Activated CD4-positive, alpha-beta T cell treated with anti-CD3 and anti-CD28 coated beads for 24 hours (primary cell): ENCODE measurements around the gene FOSL2.

Experiments used
- DNase-seq, 2 donors: peaks; one replicate each; pipeline ENCODE4 v3.0.0-alpha.2; 2020; ENCODE audit warnings: low read depth in 2 of 2

Gene FOSL2

GRCh38 chr2:28374331-28374730 is 18.3 kb upstream of the FOSL2 start:
- no peak for DNase-seq

GRCh38 chr2:28375236-28375635 is 17.4 kb upstream of the FOSL2 start:
- DNase-seq: no peak

- no peak for DNase-seq
These were observed 16.7 kb upstream of the FOSL2 start for GRCh38 chr2:28375742-28376631.

GRCh38 chr2:28377195-28377816 is 15.4 kb upstream of the FOSL2 start:
- DNase-seq: no peak

GRCh38 chr2:28377984-28378678 is 14.5 kb upstream of the FOSL2 start:
- no peak for DNase-seq

GRCh38 chr2:28378679-28379584 is 13.7 kb upstream of the FOSL2 start:
- DNase-seq: no peak

- DNase-seq: no peak
These were observed 12.4 kb upstream of the FOSL2 start for GRCh38 chr2:28380219-28380618.

- DNase-seq: no peak
These were observed 11.2 kb upstream of the FOSL2 start for GRCh38 chr2:28381225-28382180.

GRCh38 chr2:28382755-28383154 is 9.9 kb upstream of the FOSL2 start:
- DNase-seq: no peak

- DNase-seq: no peak
These were observed 5.3 kb upstream of the FOSL2 start for GRCh38 chr2:28387082-28387960.

GRCh38 chr2:28389399-28390240 is 3.0 kb upstream of the FOSL2 start:
- no peak for DNase-seq

GRCh38 chr2:28390241-28390745 is 2.4 kb upstream of the FOSL2 start:
- peak; percentile 89 to 95 for DNase-seq

GRCh38 chr2:28390746-28391563 is 1.7 kb upstream of the FOSL2 start:
- DNase-seq: no peak

- DNase-seq: peak in 1 of 2 donors; percentile 69
These were observed 928 bp upstream of the FOSL2 start for GRCh38 chr2:28391564-28392296.

GRCh38 chr2:28393114-28393836 is 617 bp downstream of the FOSL2 start:
- DNase-seq: peak in 1 of 2 donors; percentile 45

GRCh38 chr2:28394331-28394877 is 1.7 kb downstream of the FOSL2 start:
- no peak for DNase-seq
